Mammary epithelial cell (primary cell): ENCODE measurements around the gene NUP62.

ENCODE experiments used
- CTCF ChIP-seq, 2 donors: IDR thresholded peaks in 1 of 2; conservative IDR thresholded peaks in 1 of 2; 2 replicates each; pipeline ENCODE4 v1.5.1; 2011 to 2012; ENCODE audit warnings: inconsistent platforms in 2 of 2, low read length in 2 of 2, mild to moderate bottlenecking in 2 of 2, control low read depth in 1 of 2, low read depth in 1 of 2; ENCODE audit not compliant: insufficient read depth in 1 of 2; ENCODE audit errors: extremely low read depth in 1 of 2
- EZH2 ChIP-seq: IDR thresholded peaks from 2 replicates; pipeline ENCODE4 v1.6.1; 2012; ENCODE audit warnings: low read length, inconsistent platforms, borderline replicate concordance

- TF ChIP-seq EZH2 (no peak), CTCF (conservative IDR thresholded peaks at IDR 0.05 in 1 of 2, IDR thresholded peaks at IDR 0.05 in 1 of 2; ENCODE audit: extremely low read depth in 1 of 2, insufficient read depth in 1 of 2, low read depth in 1 of 2, low read length in 2 of 2) (no peak)
Observed at GRCh38 chr19:49907745-49908446, 21.4 kb downstream of the NUP62 start.
